ENCODE data around the gene CEP131.

The CEP131 gene

DNA sequence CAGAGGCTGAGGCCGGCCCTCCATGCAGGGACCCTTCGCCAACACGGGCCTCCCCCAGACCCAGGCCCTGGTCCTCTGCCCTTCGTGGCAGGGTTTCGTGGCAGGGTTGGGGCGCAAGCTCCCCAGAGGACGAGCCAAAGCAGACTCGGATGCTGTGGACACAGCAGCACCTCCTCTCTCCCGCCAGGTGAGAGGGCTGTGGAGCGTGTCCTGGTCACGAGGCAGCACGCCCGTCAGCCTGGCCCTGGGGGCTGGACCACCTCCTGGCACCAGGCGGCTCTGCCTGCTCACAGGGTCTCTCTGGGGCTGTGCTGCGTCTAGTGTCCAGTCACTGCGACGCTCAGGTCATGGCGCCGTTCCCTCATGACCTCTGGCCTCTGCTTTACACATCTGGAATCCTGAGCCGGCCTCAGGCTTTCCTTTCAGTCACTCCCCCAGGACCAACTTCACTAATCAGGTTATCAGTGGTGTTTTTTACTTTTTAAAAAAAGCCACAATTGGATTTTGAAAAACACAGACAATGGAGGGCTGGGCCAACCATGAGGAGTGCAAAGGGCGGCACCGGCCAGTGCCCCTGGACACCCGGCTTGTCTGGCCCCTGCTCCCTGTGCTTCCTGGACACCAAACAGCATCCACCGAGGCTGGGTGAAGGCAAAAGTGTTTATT lies 21.7 kb upstream of the CEP131 start:
- H3K9ac ChIP-seq: no peak overlapping the region
- H2AFZ ChIP-seq: no peak overlapping the region
- TF ChIP-seq, protein P1, sequence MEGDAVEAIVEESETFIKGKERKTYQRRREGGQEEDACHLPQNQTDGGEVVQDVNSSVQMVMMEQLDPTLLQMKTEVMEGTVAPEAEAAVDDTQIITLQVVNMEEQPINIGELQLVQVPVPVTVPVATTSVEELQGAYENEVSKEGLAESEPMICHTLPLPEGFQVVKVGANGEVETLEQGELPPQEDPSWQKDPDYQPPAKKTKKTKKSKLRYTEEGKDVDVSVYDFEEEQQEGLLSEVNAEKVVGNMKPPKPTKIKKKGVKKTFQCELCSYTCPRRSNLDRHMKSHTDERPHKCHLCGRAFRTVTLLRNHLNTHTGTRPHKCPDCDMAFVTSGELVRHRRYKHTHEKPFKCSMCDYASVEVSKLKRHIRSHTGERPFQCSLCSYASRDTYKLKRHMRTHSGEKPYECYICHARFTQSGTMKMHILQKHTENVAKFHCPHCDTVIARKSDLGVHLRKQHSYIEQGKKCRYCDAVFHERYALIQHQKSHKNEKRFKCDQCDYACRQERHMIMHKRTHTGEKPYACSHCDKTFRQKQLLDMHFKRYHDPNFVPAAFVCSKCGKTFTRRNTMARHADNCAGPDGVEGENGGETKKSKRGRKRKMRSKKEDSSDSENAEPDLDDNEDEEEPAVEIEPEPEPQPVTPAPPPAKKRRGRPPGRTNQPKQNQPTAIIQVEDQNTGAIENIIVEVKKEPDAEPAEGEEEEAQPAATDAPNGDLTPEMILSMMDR (IDR thresholded peaks at IDR 0.05): no peak
- H3K4me2 ChIP-seq (ENCODE audit: low read length): no peak overlapping the region
- no peaks in the 10 kb centered on the region for H3K9me3 ChIP-seq (ENCODE audit: control insufficient read depth, low read length)
- H3K36me3 ChIP-seq (ENCODE audit: control insufficient read depth, insufficient read depth, low read length): no peaks in the 10 kb centered on the region
- peaks cover 8% of the 10 kb centered on the region for H3K4me1 ChIP-seq
- peaks cover 5% of the 10 kb centered on the region for H3K79me2 ChIP-seq
- no peak overlapping the region for H3K4me3 ChIP-seq (ENCODE audit: low read depth, low read length)
- no peak overlapping the region for H3K27ac ChIP-seq
- no peaks in the 10 kb centered on the region for H3K27me3 ChIP-seq (ENCODE audit: control insufficient read depth, insufficient read depth, low read length)

DNA sequence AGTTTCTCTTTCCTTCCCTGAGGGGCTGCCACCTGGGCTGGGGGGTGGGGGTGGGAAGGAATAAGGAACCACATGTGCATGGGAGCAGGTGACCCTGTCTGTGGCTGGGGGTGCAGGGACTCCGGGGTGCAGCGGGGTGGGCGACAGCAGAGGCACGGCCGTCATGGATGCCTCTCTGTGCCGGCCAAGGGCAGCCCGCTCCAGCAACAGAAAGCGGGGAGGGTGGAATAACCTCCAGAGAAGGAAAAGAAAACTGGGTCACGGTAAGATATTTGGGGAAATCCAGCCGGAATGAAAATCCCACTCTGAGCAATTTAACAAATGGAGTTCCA lies 20.5 kb upstream of the CEP131 start:
- TF ChIP-seq, protein P1 (IDR thresholded peaks at IDR 0.05): no peak
- peaks cover 9% of the 10 kb centered on the region for H3K79me2 ChIP-seq
- no peak overlapping the region for H3K4me2 ChIP-seq (ENCODE audit: low read length)
- H2AFZ ChIP-seq: no peak overlapping the region
- H3K9me3 ChIP-seq (ENCODE audit: control insufficient read depth, low read length): no peaks in the 10 kb centered on the region
- no peaks in the 10 kb centered on the region for H3K27me3 ChIP-seq (ENCODE audit: control insufficient read depth, insufficient read depth, low read length)
- H3K36me3 ChIP-seq (ENCODE audit: control insufficient read depth, insufficient read depth, low read length): no peaks in the 10 kb centered on the region
- no peak overlapping the region for H3K4me3 ChIP-seq (ENCODE audit: low read depth, low read length)
- H3K27ac ChIP-seq: no peak overlapping the region
- H3K9ac ChIP-seq: no peak overlapping the region
- peaks cover 8% of the 10 kb centered on the region for H3K4me1 ChIP-seq

DNA sequence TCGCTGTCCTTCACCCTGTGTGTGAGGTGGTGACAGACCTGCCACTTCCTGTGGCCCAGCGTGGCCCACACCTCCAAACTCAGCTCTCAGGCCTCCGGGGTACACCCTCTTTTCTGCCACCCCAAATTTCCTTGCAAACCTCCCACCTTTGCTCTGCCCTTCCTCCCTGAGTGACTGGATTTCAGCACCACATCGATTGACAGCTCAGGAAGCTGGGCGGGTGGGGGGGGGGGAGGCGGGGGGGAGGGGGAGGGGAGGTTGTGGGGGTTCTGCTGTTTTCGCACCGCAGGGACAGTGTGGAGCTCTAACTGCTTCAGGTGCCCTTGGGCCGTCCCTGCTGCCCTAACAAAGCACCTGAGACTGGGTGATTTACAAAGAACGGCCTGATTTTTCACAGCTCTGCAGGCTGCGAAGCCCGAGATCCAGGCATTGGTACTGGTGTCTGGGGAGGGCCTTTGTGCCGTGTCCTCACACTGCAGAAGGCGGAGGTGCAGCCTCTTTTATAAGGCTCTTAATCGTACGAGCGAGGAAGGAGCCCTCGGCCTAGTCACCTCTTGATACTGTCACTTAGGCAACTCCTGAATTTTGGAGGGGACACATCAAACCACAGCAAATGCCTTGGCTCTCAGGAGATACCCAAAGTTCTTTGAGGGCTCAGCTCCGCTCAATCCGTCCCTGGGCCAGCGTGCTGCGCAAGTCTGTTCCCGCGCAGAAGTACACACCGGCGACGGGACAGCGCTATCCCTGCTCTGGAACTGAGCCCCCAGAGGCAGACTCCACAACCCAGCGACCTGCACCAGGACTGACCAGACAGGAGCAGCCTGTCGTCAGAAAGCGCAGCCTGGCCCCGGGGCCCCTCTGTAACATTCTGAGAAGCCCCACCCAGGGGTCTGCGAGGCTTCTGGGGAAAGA lies 19.9 kb upstream of the CEP131 start:
- no peak overlapping the region for H2AFZ ChIP-seq
- no peak overlapping the region for H3K4me2 ChIP-seq (ENCODE audit: low read length)
- H3K79me2 ChIP-seq: peaks cover 16% of the 10 kb centered on the region
- H3K9me3 ChIP-seq (ENCODE audit: control insufficient read depth, low read length): no peaks in the 10 kb centered on the region
- no peak overlapping the region for H3K9ac ChIP-seq
- H3K4me1 ChIP-seq: peaks cover 13% of the 10 kb centered on the region
- no peaks in the 10 kb centered on the region for H3K27me3 ChIP-seq (ENCODE audit: control insufficient read depth, insufficient read depth, low read length)
- H3K27ac ChIP-seq: no peak overlapping the region
- no peak overlapping the region for H3K4me3 ChIP-seq (ENCODE audit: low read depth, low read length)
- TF ChIP-seq, protein P1 (IDR thresholded peaks at IDR 0.05): no peak
- no peaks in the 10 kb centered on the region for H3K36me3 ChIP-seq (ENCODE audit: control insufficient read depth, insufficient read depth, low read length)

DNA sequence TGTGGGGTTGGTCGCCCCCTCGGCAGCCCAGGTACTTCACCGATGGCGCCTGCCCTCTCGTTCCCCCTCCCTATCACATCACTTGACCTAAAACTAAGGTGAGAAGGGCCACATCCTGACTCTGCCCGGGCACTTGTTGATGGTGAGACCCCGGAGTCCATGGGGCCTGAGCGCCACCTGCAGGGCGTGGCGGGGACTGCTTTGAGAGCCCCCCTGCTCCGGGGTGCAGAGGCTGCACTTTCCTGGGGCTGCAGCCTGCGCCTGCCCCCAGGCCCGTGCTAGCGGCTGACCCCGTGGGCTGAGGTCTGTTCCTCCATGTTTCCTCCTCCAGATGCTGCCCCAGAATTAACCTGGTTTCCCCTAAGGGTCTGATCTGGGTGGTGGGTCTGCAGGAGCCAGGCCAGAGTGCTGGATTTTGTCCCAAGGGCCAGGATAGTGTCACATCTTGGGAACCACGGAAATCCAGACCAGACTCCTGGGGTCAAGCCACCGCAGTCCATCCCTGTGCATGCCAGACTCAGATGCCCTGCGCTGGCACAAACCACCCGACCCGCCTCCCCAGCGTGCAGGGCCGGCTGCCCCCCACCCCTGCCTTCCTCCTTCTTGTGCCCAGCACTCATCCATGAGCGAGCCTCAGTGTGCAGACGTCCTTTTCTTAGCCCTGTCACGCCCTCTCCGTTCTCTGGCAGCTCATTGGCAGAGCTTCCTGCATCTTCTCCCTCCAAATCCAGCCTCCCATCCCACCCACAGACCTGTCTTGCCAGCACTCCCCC lies 19.1 kb upstream of the CEP131 start:
- peaks cover 24% of the 10 kb centered on the region for H3K79me2 ChIP-seq
- H3K36me3 ChIP-seq (ENCODE audit: control insufficient read depth, insufficient read depth, low read length): no peaks in the 10 kb centered on the region
- no peak overlapping the region for H3K9ac ChIP-seq
- no peak overlapping the region for H3K27ac ChIP-seq
- H2AFZ ChIP-seq: no peak overlapping the region
- no peaks in the 10 kb centered on the region for H3K9me3 ChIP-seq (ENCODE audit: control insufficient read depth, low read length)
- no peak overlapping the region for H3K4me2 ChIP-seq (ENCODE audit: low read length)
- no peak overlapping the region for H3K4me3 ChIP-seq (ENCODE audit: low read depth, low read length)
- TF ChIP-seq, protein P1 (IDR thresholded peaks at IDR 0.05): peak; percentile 64
- peaks cover 17% of the 10 kb centered on the region for H3K4me1 ChIP-seq
- H3K27me3 ChIP-seq (ENCODE audit: control insufficient read depth, insufficient read depth, low read length): no peaks in the 10 kb centered on the region

Data from parathyroid adenoma (tissue), 2 donors.